HCT116 (cell line): ENCODE measurements around the gene CCK. TPM values are rescaled to one million over a fixed set of nuclear protein-coding genes. Genes with fewer than 3 reads are reported as not detected.

Experiments
- ATAC-seq: fragments of 200-7000 bp; cut with Tn5 transposase; 2 replicates; pipeline ENCODE4 v1.9.1; 2020; ENCODE audit warnings: mild to moderate bottlenecking, moderate library complexity
- BruUV-seq: library from RNA; stranded (reverse); fragments of 400-500 nt; replicated peaks from 2 replicates; lab custom pipeline; 2021; lab: Mats Ljungman, UMichigan
- CTCF ChIA-PET: fragments of 300-600 bp; sonication (Branson Sonifier 250); formaldehyde crosslinking; loops from one replicate; lab custom pipeline; 2021; ENCODE audit warnings: antibody characterized with exemption; lab: Charles Lee
- POLR2A ChIA-PET: fragments of 300-600, 350-600 bp; sonication (Branson Sonifier 250); formaldehyde crosslinking; loops from one replicate; lab custom pipeline; 2021; ENCODE audit warnings: antibody characterized with exemption; lab: Charles Lee
- RAD21 ChIA-PET, 2 experiments: fragments of 300-600 bp; sonication (Branson Sonifier 250); formaldehyde crosslinking; loops; one replicate each; lab custom pipeline; 2023; ENCODE audit warnings: low total read pairs in 2 of 2; ENCODE audit not compliant: uncharacterized antibody in 2 of 2, unreplicated experiment in 2 of 2, low non-redundant PET in 1 of 2; lab: Charles Lee
- DNase-seq: peaks from one replicate; pipeline ENCODE4 v3.0.0-alpha.2; 2010; ENCODE audit warnings: low read depth, low spot score
- H2AFZ ChIP-seq: fragments of 200-600 bp; shearing (Covaris generic), sonication (generic); 2 replicates; pipeline ENCODE4 v1.6.1; 2017; ENCODE audit warnings: low read depth, mixed run types, mixed read lengths, antibody characterized with exemption, low read length; ENCODE audit not compliant: poor library complexity, severe bottlenecking
- H3K27ac ChIP-seq: 2 replicates; pipeline ENCODE4 v1.5.1; 2012; ENCODE audit warnings: low read depth, low read length
- H3K27me3 ChIP-seq: fragments of 200-600 bp; sonication (generic); 2 replicates; pipeline ENCODE4 v1.6.1; 2016; ENCODE audit warnings: mixed run types, low read length, mixed read lengths; ENCODE audit not compliant: insufficient read depth
- H3K36me3 ChIP-seq, 2 experiments: fragments of 200-500 bp in 1 of 2; fragments of 200-600 bp in 1 of 2; sonication (Bioruptor generic) in 1 of 2; sonication (generic) in 1 of 2; 2 replicates each; pipeline versions ENCODE4 v1.5.1 to v1.6.1; 2014 to 2016; ENCODE audit warnings: low read length in 2 of 2, inconsistent platforms in 1 of 2, mixed read lengths in 1 of 2, mixed run types in 1 of 2; ENCODE audit not compliant: insufficient read depth in 2 of 2, control insufficient read depth in 1 of 2
- H3K4me1 ChIP-seq, 2 experiments: fragments of 200-600 bp in 1 of 2; sonication (generic) in 1 of 2; 2 replicates each; pipeline versions ENCODE4 v1.5.1 to v1.6.1; 2012 to 2017; ENCODE audit warnings: low read length in 2 of 2, inconsistent platforms in 1 of 2, mild to moderate bottlenecking in 1 of 2, mixed read lengths in 1 of 2, mixed run types in 1 of 2, moderate library complexity in 1 of 2; ENCODE audit not compliant: insufficient read depth in 2 of 2, control insufficient read depth in 1 of 2
- H3K4me2 ChIP-seq: fragments of 200-600 bp; sonication (generic); 2 replicates; pipeline ENCODE4 v1.6.1; 2017; ENCODE audit warnings: mixed run types, low read length, mixed read lengths
- H3K4me3 ChIP-seq, 2 experiments: fragments of 200-600 bp in 1 of 2; sonication (generic) in 1 of 2; replicated peaks in 1 of 2; 2 replicates each; pipeline ENCODE4 v1.5.1; 2011 to 2016; ENCODE audit warnings: low read length in 2 of 2, control low read depth in 1 of 2, low read depth in 1 of 2, mild to moderate bottlenecking in 1 of 2, mixed read lengths in 1 of 2, mixed run types in 1 of 2
- H3K79me2 ChIP-seq: fragments of 200-600 bp; sonication (generic); 2 replicates; pipeline ENCODE4 v1.6.1; 2017; ENCODE audit warnings: mild to moderate bottlenecking, mixed run types, low read length, moderate library complexity, mixed read lengths; ENCODE audit not compliant: insufficient read depth
- H3K9ac ChIP-seq: fragments of 200-600 bp; sonication (generic); 2 replicates; pipeline ENCODE4 v1.6.1; 2016; ENCODE audit warnings: low read length, mixed read lengths
- H3K9me2 ChIP-seq: fragments of 200-600 bp; sonication (generic), shearing (Covaris generic); 2 replicates; pipeline ENCODE4 v1.6.1; 2017; ENCODE audit warnings: mixed run types, mild to moderate bottlenecking, moderate library complexity; ENCODE audit not compliant: insufficient read depth
- H3K9me3 ChIP-seq, 2 experiments: fragments of 200-500 bp in 1 of 2; fragments of 200-600 bp in 1 of 2; sonication (Bioruptor generic) in 1 of 2; sonication (generic) in 1 of 2; 2 replicates each; pipeline ENCODE4 v1.6.1; 2014 to 2017; ENCODE audit warnings: low read length in 2 of 2, mixed read lengths in 2 of 2, inconsistent platforms in 1 of 2, low read depth in 1 of 2, mild to moderate bottlenecking in 1 of 2, mixed run types in 1 of 2, moderate library complexity in 1 of 2; ENCODE audit not compliant: control insufficient read depth in 1 of 2, insufficient read depth in 1 of 2
- H4K20me1 ChIP-seq: fragments of 200-600 bp; sonication (generic), shearing (Covaris generic); 2 replicates; pipeline ENCODE4 v1.6.1; 2017; ENCODE audit warnings: mixed run types, mild to moderate bottlenecking, moderate library complexity; ENCODE audit not compliant: insufficient read depth
- CEBPB ChIP-seq: IDR thresholded peaks from 2 replicates; pipeline ENCODE4 v1.6.1; 2012; ENCODE audit warnings: low read depth
- EGR1 ChIP-seq: IDR thresholded peaks from 2 replicates; pipeline ENCODE4 v1.6.1; 2012; ENCODE audit warnings: low read depth
- ELF1 ChIP-seq: IDR thresholded peaks from 2 replicates; pipeline ENCODE4 v1.6.1; 2012; ENCODE audit warnings: low read depth, borderline replicate concordance
- JUND ChIP-seq: IDR thresholded peaks from 2 replicates; pipeline ENCODE4 v1.6.1; 2012
- POLR2A ChIP-seq: IDR thresholded peaks from 2 replicates; pipeline ENCODE4 v1.7.0; 2011; ENCODE audit warnings: borderline replicate concordance; ENCODE audit not compliant: insufficient read depth, insufficient read length; ENCODE audit errors: extremely low read depth
- SP1 ChIP-seq: IDR thresholded peaks from 2 replicates; pipeline ENCODE4 v1.6.1; 2012; ENCODE audit warnings: low read depth
- SRF ChIP-seq: IDR thresholded peaks from 2 replicates; pipeline ENCODE4 v1.6.1; 2012; ENCODE audit warnings: low read depth
- TCF7L2 ChIP-seq: IDR thresholded peaks from 2 replicates; pipeline ENCODE4 v1.7.0; 2011; ENCODE audit warnings: borderline replicate concordance, inconsistent platforms; ENCODE audit not compliant: insufficient read depth, insufficient read length; ENCODE audit errors: extremely low read depth
- YY1 ChIP-seq: IDR thresholded peaks from 2 replicates; pipeline ENCODE4 v1.6.1; 2011; ENCODE audit warnings: low read length, low read depth, moderate library complexity, mild to moderate bottlenecking; ENCODE audit not compliant: insufficient replicate concordance; ENCODE audit errors: extremely low read depth
- ZFX ChIP-seq: fragments of 450-650 bp; IDR thresholded peaks from 2 replicates; pipeline ENCODE4 v1.6.1; 2017
- ZNF274 ChIP-seq: fragments of 200-500 bp; sonication (Bioruptor generic); IDR thresholded peaks from 2 replicates; pipeline ENCODE4 v1.6.1; 2014; ENCODE audit warnings: mild to moderate bottlenecking, low read depth, low read length, inconsistent platforms
- intact Hi-C: fragments of 100-400 bp; cut with micrococcal nuclease; formaldehyde crosslinking; loops from 2 replicates; pipeline ENCODE4 v1.10.0; 2022
- total RNA-seq: library from RNA; stranded (reverse); gene quantifications from one replicate; pipeline ENCODE4 v1.2.1, GENCODE V29; 2021; ENCODE audit not compliant: unreplicated experiment
- TF ChIP-seq, protein P1 (sequence below), 3 experiments: fragments of 200-600 bp in 1 of 3; sonication (generic) in 1 of 3; IDR thresholded peaks in 2 of 3; conservative IDR thresholded peaks in 1 of 3; 2 replicates each; pipeline ENCODE4 v1.5.1; 2012 to 2017; ENCODE audit warnings: low read depth in 2 of 3, low read length in 2 of 3, antibody characterized with exemption in 1 of 3, borderline replicate concordance in 1 of 3, control low read depth in 1 of 3, mild to moderate bottlenecking in 1 of 3, mixed read lengths in 1 of 3, mixed run types in 1 of 3, moderate library complexity in 1 of 3; ENCODE audit not compliant: insufficient read depth in 1 of 3
- TF ChIP-seq, protein P2 (sequence below): IDR thresholded peaks from 2 replicates; pipeline ENCODE4 v1.6.1; 2012
- TF ChIP-seq, protein P3 (sequence below): IDR thresholded peaks from 2 replicates; pipeline ENCODE4 v1.6.1; 2012; ENCODE audit warnings: low read depth
- TF ChIP-seq, protein P4 (sequence below): IDR thresholded peaks from 2 replicates; pipeline ENCODE4 v1.6.1; 2011; ENCODE audit warnings: mild to moderate bottlenecking, low read length, moderate library complexity; ENCODE audit not compliant: insufficient replicate concordance; ENCODE audit errors: extremely low read depth
- TF ChIP-seq, protein P5 (sequence below): IDR thresholded peaks from 2 replicates; pipeline ENCODE4 v1.6.1; 2012

Gene CCK
- total RNA-seq, 1 experiment from 2014 or later: 0.32 TPM

DNA sequence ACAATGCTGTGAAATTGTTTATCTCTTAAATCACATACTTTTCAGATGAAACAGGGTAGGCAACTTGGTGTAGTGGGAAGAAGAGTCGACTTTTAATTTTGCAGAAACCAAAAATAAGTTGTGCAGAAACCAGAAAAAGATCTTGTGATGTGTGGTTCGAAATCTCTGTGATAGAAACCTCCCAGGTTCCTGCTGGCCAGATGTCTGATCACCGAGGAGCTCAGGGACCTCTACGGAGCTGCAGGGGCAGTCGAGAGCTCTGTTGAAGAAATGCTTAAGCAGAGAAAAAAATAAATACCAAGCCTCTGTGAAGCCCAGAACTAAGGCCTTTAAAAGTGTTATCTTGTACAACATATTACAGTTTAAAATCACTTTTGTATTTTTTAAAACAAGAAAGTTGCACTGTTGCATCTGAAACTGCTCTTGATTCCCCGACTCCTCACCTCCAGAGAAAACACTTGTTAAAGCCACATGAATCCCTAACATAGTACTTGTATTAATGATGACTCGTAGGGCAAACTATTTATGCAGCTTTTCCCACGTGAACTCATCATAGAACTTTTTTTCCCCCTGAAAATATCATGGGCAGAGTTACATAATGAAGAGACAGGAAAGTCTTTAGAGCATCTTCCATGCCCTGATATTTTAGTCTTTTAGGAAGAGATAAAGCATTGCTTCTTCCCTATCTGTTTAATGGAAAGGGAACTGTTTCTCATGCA lies 51.3 kb downstream of the CCK start:
- POLR2A ChIA-PET: no interaction called here

More for the DNA sequence above, 51.3 kb downstream of the CCK start:
- no peak overlapping the region for H3K9ac ChIP-seq
- no peaks in the 10 kb centered on the region for H3K9me3 ChIP-seq
- TF ChIP-seq, protein P1, sequence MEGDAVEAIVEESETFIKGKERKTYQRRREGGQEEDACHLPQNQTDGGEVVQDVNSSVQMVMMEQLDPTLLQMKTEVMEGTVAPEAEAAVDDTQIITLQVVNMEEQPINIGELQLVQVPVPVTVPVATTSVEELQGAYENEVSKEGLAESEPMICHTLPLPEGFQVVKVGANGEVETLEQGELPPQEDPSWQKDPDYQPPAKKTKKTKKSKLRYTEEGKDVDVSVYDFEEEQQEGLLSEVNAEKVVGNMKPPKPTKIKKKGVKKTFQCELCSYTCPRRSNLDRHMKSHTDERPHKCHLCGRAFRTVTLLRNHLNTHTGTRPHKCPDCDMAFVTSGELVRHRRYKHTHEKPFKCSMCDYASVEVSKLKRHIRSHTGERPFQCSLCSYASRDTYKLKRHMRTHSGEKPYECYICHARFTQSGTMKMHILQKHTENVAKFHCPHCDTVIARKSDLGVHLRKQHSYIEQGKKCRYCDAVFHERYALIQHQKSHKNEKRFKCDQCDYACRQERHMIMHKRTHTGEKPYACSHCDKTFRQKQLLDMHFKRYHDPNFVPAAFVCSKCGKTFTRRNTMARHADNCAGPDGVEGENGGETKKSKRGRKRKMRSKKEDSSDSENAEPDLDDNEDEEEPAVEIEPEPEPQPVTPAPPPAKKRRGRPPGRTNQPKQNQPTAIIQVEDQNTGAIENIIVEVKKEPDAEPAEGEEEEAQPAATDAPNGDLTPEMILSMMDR (IDR thresholded peaks at IDR 0.05 in 2 of 3, conservative IDR thresholded peaks at IDR 0.05 in 1 of 3; ENCODE audit: borderline replicate concordance in 1 of 3, insufficient read depth in 1 of 3, low read depth in 2 of 3, low read length in 2 of 3): no peak
- TF ChIP-seq ZFX (no peak), ZNF274 (no peak), POLR2A (no peak), JUND (no peak), TCF7L2 (no peak), SRF (no peak), ELF1 (no peak), EGR1 (no peak), YY1 (no peak), SP1 (no peak), CEBPB (no peak)
- TF ChIP-seq, protein P2, sequence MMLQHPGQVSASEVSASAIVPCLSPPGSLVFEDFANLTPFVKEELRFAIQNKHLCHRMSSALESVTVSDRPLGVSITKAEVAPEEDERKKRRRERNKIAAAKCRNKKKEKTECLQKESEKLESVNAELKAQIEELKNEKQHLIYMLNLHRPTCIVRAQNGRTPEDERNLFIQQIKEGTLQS: no peak
- TF ChIP-seq, protein P3, sequence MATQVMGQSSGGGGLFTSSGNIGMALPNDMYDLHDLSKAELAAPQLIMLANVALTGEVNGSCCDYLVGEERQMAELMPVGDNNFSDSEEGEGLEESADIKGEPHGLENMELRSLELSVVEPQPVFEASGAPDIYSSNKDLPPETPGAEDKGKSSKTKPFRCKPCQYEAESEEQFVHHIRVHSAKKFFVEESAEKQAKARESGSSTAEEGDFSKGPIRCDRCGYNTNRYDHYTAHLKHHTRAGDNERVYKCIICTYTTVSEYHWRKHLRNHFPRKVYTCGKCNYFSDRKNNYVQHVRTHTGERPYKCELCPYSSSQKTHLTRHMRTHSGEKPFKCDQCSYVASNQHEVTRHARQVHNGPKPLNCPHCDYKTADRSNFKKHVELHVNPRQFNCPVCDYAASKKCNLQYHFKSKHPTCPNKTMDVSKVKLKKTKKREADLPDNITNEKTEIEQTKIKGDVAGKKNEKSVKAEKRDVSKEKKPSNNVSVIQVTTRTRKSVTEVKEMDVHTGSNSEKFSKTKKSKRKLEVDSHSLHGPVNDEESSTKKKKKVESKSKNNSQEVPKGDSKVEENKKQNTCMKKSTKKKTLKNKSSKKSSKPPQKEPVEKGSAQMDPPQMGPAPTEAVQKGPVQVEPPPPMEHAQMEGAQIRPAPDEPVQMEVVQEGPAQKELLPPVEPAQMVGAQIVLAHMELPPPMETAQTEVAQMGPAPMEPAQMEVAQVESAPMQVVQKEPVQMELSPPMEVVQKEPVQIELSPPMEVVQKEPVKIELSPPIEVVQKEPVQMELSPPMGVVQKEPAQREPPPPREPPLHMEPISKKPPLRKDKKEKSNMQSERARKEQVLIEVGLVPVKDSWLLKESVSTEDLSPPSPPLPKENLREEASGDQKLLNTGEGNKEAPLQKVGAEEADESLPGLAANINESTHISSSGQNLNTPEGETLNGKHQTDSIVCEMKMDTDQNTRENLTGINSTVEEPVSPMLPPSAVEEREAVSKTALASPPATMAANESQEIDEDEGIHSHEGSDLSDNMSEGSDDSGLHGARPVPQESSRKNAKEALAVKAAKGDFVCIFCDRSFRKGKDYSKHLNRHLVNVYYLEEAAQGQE: no peak
- TF ChIP-seq, protein P4, sequence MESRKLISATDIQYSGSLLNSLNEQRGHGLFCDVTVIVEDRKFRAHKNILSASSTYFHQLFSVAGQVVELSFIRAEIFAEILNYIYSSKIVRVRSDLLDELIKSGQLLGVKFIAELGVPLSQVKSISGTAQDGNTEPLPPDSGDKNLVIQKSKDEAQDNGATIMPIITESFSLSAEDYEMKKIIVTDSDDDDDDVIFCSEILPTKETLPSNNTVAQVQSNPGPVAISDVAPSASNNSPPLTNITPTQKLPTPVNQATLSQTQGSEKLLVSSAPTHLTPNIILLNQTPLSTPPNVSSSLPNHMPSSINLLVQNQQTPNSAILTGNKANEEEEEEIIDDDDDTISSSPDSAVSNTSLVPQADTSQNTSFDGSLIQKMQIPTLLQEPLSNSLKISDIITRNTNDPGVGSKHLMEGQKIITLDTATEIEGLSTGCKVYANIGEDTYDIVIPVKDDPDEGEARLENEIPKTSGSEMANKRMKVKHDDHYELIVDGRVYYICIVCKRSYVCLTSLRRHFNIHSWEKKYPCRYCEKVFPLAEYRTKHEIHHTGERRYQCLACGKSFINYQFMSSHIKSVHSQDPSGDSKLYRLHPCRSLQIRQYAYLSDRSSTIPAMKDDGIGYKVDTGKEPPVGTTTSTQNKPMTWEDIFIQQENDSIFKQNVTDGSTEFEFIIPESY: no peak
- TF ChIP-seq, protein P5, sequence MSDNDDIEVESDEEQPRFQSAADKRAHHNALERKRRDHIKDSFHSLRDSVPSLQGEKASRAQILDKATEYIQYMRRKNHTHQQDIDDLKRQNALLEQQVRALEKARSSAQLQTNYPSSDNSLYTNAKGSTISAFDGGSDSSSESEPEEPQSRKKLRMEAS: no peak
- TF ChIP-seq, all 23 proteins: peak for 0
- H3K27me3 ChIP-seq: no peaks in the 10 kb centered on the region
- no peaks in the 10 kb centered on the region for H3K9me2 ChIP-seq
- intact Hi-C loops: no loop called here
- no peak overlapping the region for H2AFZ ChIP-seq
- no peak overlapping the region for H3K4me2 ChIP-seq
- BruUV-seq: no TSS peak
- ATAC-seq (no peak), DNase-seq (no peak)
- ChIA-PET RAD21 (no interaction called here), CTCF (no interaction called here)
- H3K36me3 ChIP-seq: 0 out of 4 replicates have a peak, but pooled peaks cover 2 to 4% of the 10 kb centered on the region in 2 experiments
- no peak overlapping the region for H3K27ac ChIP-seq
- H4K20me1 ChIP-seq: no peaks in the 10 kb centered on the region
- peaks cover 2 to 12% of the 10 kb centered on the region in 2 experiments; a peak in 2 of 4 replicates for H3K4me1 ChIP-seq
- H3K79me2 ChIP-seq: no peaks in the 10 kb centered on the region
- no peak overlapping the region for H3K4me3 ChIP-seq
